ENCODE results near the gene GSTM5. TPM values are rescaled to one million over a fixed set of nuclear protein-coding genes. Genes with fewer than 3 reads are reported as not detected.
"Not testable (repeated sequence)": the region's sequence is repeated elsewhere in the genome, so short reads cannot be mapped to it uniquely, and the experiment has no call there.

Gene GSTM5
- polyA plus RNA-seq, 1 donor from 2014 or later = not detected

- H3K4me1 Mint-ChIP-seq = no peaks in the 10 kb centered on the region
- H3K27ac Mint-ChIP-seq = no peak overlapping the region
- peaks cover 7% of the 10 kb centered on the region for H3K27me3 Mint-ChIP-seq
- peaks cover 0 to 1% (median 0%) of the 10 kb centered on the region in 3 donors for H3K9me3 Mint-ChIP-seq
- peaks cover 1% of the 10 kb centered on the region for H3K36me3 Mint-ChIP-seq
- no peak overlapping the region for H3K4me3 Mint-ChIP-seq
Observed at GRCh38 chr1:109733236-109733870, 21.3 kb downstream of the GSTM5 start.

- Mint-ChIP-seq H3K27me3 (peaks cover 9% of the 10 kb centered on the region), H3K4me3 (peak overlapping the region; percentile 62 to 94 (median 80)), H3K4me1 (peaks cover 4 to 10% (median 4%) of the 10 kb centered on the region in 3 donors), H3K36me3 (no peaks in the 10 kb centered on the region), H3K9me3 (peaks cover 0 to 1% (median 0%) of the 10 kb centered on the region in 3 donors), H3K27ac (no peak overlapping the region)
Observed at GRCh38 chr1:109739738-109740614, 27.9 kb downstream of the GSTM5 start.

DNA sequence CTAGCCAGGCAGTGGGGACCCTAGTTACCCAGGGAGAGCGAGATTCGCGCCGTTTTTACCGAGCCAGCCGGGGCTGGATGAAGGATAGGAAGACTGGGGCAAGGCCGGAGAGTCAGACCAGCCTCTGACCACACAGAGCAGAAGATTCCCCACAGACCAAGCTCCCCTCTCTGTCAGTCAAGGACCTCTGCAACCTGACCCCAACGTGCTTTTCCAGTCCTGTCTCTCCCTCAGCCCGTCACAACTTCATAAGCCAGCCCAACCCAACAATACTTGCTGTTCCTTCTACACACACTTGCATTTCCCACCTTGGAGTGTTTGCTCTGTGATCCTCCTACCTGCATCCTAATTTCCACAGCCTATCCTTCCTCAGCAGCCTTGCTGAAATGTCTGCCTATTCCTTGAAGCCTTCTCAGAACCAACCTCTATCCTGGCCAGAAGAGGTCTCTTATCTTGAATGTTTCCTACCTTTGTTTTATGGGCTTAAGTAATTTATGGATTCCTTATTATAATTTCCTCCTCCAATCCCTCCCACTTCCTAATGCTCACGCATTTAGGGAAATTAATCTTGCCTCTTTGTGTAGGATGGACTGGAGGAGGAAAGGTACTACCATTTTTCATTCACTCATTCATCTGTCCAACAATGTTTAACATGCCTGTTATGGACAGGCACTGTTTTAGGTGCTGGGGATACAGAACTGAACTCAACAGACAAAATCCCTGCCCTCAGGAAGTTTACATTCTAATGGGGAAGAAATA lies 28.7 kb downstream of the GSTM5 start, which contains the start of gene GSTM3:
Gene GSTM3, minus strand, starts transcription at position 424 of the 759 bp plus-strand sequence. CDS start 751 bp downstream, outside the sequence.
- Mint-ChIP-seq H3K36me3 (no peaks in the 10 kb centered on the region), H3K4me1 (peaks cover 4 to 10% (median 4%) of the 10 kb centered on the region in 3 donors), H3K9me3 (no peaks in the 10 kb centered on the region), H3K27ac (no peak within 1 kb of the TSS), H3K4me3 (peak within 1 kb of the TSS; percentile 62 to 94 (median 80)), H3K27me3 (peaks cover 11% of the 10 kb centered on the region)

DNA sequence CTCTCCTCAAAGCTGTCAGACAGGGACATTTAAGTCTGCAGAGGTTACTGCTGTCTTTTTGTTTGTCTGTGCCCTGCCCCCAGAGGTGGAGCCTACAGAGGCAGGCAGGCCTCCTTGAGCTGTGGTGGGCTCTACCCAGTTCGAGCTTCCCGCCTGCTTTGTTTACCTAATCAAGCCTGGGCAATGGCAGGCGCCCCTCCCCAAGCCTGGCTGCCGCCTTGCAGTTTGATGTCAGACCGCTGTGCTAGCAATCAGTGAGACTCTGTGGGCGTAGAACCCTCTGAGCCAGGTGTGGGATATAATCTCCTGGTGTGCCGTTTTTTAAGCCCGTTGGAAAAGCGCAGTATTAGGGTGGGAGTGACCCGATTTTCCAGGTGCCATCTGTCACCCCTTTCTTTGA lies 36.3 kb downstream of the GSTM5 start:
- not testable (repeated sequence) for H3K4me1 Mint-ChIP-seq, H3K27ac Mint-ChIP-seq, H3K36me3 Mint-ChIP-seq, H3K9me3 Mint-ChIP-seq, H3K4me3 Mint-ChIP-seq
- peaks cover 30% of the 10 kb centered on the region for H3K27me3 Mint-ChIP-seq

- H3K27ac Mint-ChIP-seq = peak overlapping the region in 1 of 3 donors; percentile 83
- no peaks in the 10 kb centered on the region for H3K4me1 Mint-ChIP-seq
- H3K36me3 Mint-ChIP-seq = peaks cover 4% of the 10 kb centered on the region
- H3K27me3 Mint-ChIP-seq = peaks cover 34% of the 10 kb centered on the region
- H3K9me3 Mint-ChIP-seq = no peaks in the 10 kb centered on the region
- H3K4me3 Mint-ChIP-seq = no peak overlapping the region
Observed at GRCh38 chr1:109749221-109749620, 37.2 kb downstream of the GSTM5 start.

DNA sequence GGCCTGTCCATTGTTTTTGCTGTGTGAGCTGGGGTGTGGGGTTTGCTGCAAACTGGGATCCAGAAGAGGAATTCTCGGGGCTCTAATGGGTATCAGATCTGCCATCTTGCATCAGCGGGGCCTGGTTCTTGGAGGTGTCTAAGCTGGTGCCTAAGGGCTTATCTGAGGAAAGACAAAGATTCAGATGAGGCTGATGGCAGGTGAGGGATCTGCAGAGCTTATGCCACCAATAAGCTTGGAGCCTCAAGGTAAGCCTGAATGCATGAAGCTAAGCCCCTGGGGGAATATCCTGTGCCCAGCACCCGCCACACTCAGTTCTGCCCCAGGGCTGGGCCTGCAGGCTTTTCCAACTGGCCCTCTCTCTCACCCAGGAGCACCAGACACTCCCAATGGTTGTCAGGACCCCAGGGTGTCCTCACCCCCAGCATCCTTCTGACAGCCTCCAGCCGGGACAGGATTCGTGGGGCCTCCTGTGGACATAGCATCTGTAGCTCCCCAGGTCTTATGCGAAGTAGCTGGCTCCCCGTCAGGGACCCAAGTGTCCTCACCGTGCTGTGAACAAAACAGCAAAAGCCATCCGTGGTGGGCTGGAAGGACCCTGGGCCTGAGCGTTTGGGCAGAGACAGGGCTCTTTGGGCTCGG lies 38.3 kb downstream of the GSTM5 start:
- Mint-ChIP-seq H3K27me3 (peaks cover 31% of the 10 kb centered on the region), H3K27ac (no peak overlapping the region), H3K36me3 (peaks cover 4% of the 10 kb centered on the region), H3K4me1 (no peaks in the 10 kb centered on the region), H3K9me3 (no peaks in the 10 kb centered on the region), H3K4me3 (no peak overlapping the region)

GRCh38 chr1:109750920-109751319 lies 38.9 kb downstream of the GSTM5 start:
- peaks cover 4% of the 10 kb centered on the region for H3K36me3 Mint-ChIP-seq
- H3K27me3 Mint-ChIP-seq = peaks cover 31% of the 10 kb centered on the region
- no peaks in the 10 kb centered on the region for H3K9me3 Mint-ChIP-seq
- H3K4me3 Mint-ChIP-seq = no peak overlapping the region
- H3K27ac Mint-ChIP-seq = no peak overlapping the region
- peaks cover 0 to 1% (median 0%) of the 10 kb centered on the region in 3 donors for H3K4me1 Mint-ChIP-seq

DNA sequence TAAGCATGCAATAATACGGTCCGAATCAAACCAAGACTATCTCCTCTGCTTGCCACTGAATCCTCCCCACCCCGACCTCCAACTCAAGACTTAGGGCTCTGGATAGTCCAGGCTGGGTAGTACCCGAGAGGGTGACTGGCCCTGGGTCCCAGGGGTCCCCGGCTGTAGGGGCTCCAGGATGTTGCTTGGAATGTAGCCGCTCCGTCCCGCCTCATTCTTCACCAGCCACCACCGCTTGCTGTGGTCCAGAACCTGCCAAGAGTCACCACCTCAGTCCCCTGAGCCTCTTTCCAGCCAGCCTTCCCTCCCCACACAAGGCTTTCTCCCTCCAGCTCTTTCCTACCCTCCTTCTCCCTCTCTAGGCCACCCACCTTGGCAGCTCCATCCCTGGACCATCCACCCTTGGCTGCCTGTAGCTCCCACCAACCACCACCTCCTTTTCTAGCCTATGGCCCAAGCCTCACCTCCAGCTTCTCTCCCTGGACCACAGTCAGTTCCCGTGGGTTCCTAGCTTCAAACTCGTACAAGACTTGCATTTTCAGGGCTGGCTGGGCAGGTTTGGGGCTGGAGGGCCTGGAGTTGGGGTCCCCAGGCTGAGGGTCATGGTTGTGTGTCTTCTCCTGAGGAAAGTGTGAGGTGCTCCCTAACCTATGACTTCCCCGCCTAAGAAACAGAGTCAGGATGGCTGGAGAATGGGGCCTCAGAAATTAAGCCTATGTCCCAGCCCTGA lies 39.6 kb downstream of the GSTM5 start:
- no peak overlapping the region for H3K27ac Mint-ChIP-seq
- H3K9me3 Mint-ChIP-seq = no peaks in the 10 kb centered on the region
- H3K4me3 Mint-ChIP-seq = no peak overlapping the region
- peaks cover 4% of the 10 kb centered on the region for H3K36me3 Mint-ChIP-seq
- peaks cover 0 to 1% (median 0%) of the 10 kb centered on the region in 3 donors for H3K4me1 Mint-ChIP-seq
- H3K27me3 Mint-ChIP-seq = peaks cover 31% of the 10 kb centered on the region

- no peak overlapping the region for H3K27ac Mint-ChIP-seq
- peak overlapping the region in 1 of 4 donors; percentile 14 for H3K4me3 Mint-ChIP-seq
- peaks cover 16% of the 10 kb centered on the region for H3K27me3 Mint-ChIP-seq
- H3K36me3 Mint-ChIP-seq = no peaks in the 10 kb centered on the region
- H3K9me3 Mint-ChIP-seq = no peaks in the 10 kb centered on the region
- peaks cover 0 to 1% (median 0%) of the 10 kb centered on the region in 3 donors for H3K4me1 Mint-ChIP-seq
Observed at GRCh38 chr1:109754738-109755137, 42.7 kb downstream of the GSTM5 start.

DNA sequence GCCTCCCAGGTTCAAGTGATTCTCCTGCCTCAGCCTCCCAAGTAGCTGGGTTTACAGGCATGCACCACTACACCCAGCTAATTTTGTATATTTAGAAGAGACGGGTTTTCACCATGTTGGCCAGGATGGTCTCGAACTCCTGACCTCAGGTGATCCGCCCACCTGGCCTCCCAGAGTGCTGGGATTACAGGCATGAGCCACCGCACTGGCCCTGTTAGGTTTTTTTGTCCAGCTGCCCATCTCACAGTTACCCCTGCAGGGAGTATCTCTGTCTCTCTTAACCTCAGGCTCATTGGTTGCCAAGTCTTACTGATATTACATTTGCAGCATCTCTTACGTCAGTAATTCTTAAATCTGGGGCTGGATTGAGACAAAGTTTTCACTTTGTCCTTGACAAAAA lies 44.3 kb downstream of the GSTM5 start:
- H3K27me3 Mint-ChIP-seq, H3K36me3 Mint-ChIP-seq, H3K4me3 Mint-ChIP-seq, H3K4me1 Mint-ChIP-seq, H3K27ac Mint-ChIP-seq, H3K9me3 Mint-ChIP-seq: not testable (repeated sequence)

- peaks cover 0 to 1% (median 0%) of the 10 kb centered on the region in 3 donors for H3K4me1 Mint-ChIP-seq
- H3K9me3 Mint-ChIP-seq = no peaks in the 10 kb centered on the region
- H3K36me3 Mint-ChIP-seq = no peaks in the 10 kb centered on the region
- no peak overlapping the region for H3K4me3 Mint-ChIP-seq
- peaks cover 8% of the 10 kb centered on the region for H3K27me3 Mint-ChIP-seq
- H3K27ac Mint-ChIP-seq = peak overlapping the region in 1 of 3 donors; percentile 92
Observed at GRCh38 chr1:109756848-109757521, 44.9 kb downstream of the GSTM5 start.

- Mint-ChIP-seq H3K27me3 (peaks cover 5% of the 10 kb centered on the region), H3K27ac (peak overlapping the region in 1 of 3 donors; percentile 92), H3K9me3 (peaks cover 0 to 4% (median 0%) of the 10 kb centered on the region in 3 donors), H3K4me1 (peaks cover 0 to 3% (median 0%) of the 10 kb centered on the region in 3 donors), H3K4me3 (no peak overlapping the region), H3K36me3 (no peaks in the 10 kb centered on the region)
Observed at GRCh38 chr1:109757936-109758786, 46.1 kb downstream of the GSTM5 start.

Measured in IgD-negative memory B cell (primary cell).